Mesenchymal stem cell (in vitro differentiated cells and primary cell): Measurements from ENCODE around the gene CTSK.

Experiments
- DNase-seq: peaks from one replicate; pipeline ENCODE4 v3.0.0-alpha.2; 2013
- H2AFZ ChIP-seq: one replicate; pipeline ENCODE4 v1.6.1; 2013; ENCODE audit warnings: low read depth, mild to moderate bottlenecking, control low read depth, inconsistent platforms, low read length, moderate library complexity
- H2AK5ac ChIP-seq: 2 replicates; pipeline ENCODE4 v1.6.1; 2013; ENCODE audit warnings: low read length, moderate library complexity, mild to moderate bottlenecking, inconsistent platforms; ENCODE audit not compliant: severe bottlenecking
- H2BK120ac ChIP-seq: one replicate; pipeline ENCODE4 v1.6.1; 2013; ENCODE audit warnings: low read depth, mild to moderate bottlenecking, inconsistent platforms, low read length, moderate library complexity
- H2BK12ac ChIP-seq, 2 experiments: one replicate each; pipeline ENCODE4 v1.6.1; 2013; ENCODE audit warnings: inconsistent platforms in 2 of 2, low read length in 2 of 2, mild to moderate bottlenecking in 2 of 2, moderate library complexity in 2 of 2, control low read depth in 1 of 2
- H2BK15ac ChIP-seq: one replicate; pipeline ENCODE4 v1.6.1; 2013; ENCODE audit warnings: mild to moderate bottlenecking, low read depth, inconsistent platforms; ENCODE audit not compliant: poor library complexity, severe bottlenecking
- H2BK5ac ChIP-seq: 2 replicates; pipeline ENCODE4 v1.6.1; 2013; ENCODE audit warnings: low read depth, mild to moderate bottlenecking, low read length, control low read depth, inconsistent platforms; ENCODE audit not compliant: poor library complexity, severe bottlenecking
- H3K14ac ChIP-seq, 2 experiments: one replicate each; pipeline ENCODE4 v1.6.1; 2013; ENCODE audit warnings: inconsistent platforms in 2 of 2, low read length in 2 of 2, control low read depth in 1 of 2, mild to moderate bottlenecking in 1 of 2, moderate library complexity in 1 of 2
- H3K18ac ChIP-seq, 2 experiments: one replicate each; pipeline ENCODE4 v1.6.1; 2013; ENCODE audit warnings: inconsistent platforms in 2 of 2, low read length in 2 of 2, control low read depth in 1 of 2, low read depth in 1 of 2, mild to moderate bottlenecking in 1 of 2
- H3K23ac ChIP-seq, 2 experiments: one replicate each; pipeline ENCODE4 v1.6.1; 2013; ENCODE audit warnings: inconsistent platforms in 2 of 2, low read length in 2 of 2, mild to moderate bottlenecking in 2 of 2, moderate library complexity in 2 of 2, control low read depth in 1 of 2
- H3K27ac ChIP-seq: 2 replicates; pipeline ENCODE4 v1.5.1; 2013; ENCODE audit warnings: mild to moderate bottlenecking, moderate library complexity, low read length, control low read depth, inconsistent platforms; ENCODE audit not compliant: poor library complexity, severe bottlenecking
- H3K27me3 ChIP-seq, 2 experiments: 2 replicates each; pipeline versions ENCODE4 v1.6.1 to v1.7.0; 2013; ENCODE audit warnings: low read length in 2 of 2, mild to moderate bottlenecking in 2 of 2, moderate library complexity in 2 of 2, control low read depth in 1 of 2, inconsistent platforms in 1 of 2; ENCODE audit not compliant: control insufficient read depth in 1 of 2, insufficient read depth in 1 of 2
- H3K36me3 ChIP-seq, 2 experiments: 2 replicates each; pipeline versions ENCODE4 v1.6.1 to v1.7.0; 2013; ENCODE audit warnings: low read length in 2 of 2, control low read depth in 1 of 2, inconsistent platforms in 1 of 2, low read depth in 1 of 2, mild to moderate bottlenecking in 1 of 2; ENCODE audit not compliant: insufficient read depth in 2 of 2, control insufficient read depth in 1 of 2
- H3K4ac ChIP-seq, 2 experiments: one replicate each; pipeline ENCODE4 v1.6.1; 2013; ENCODE audit warnings: inconsistent platforms in 2 of 2, low read length in 2 of 2, mild to moderate bottlenecking in 2 of 2, moderate library complexity in 2 of 2, control low read depth in 1 of 2, low read depth in 1 of 2
- H3K4me1 ChIP-seq: 2 replicates; pipeline ENCODE4 v1.6.1; 2013; ENCODE audit warnings: low read depth, low read length, control low read depth; ENCODE audit not compliant: control insufficient read depth, insufficient read depth
- H3K4me2 ChIP-seq: 2 replicates; pipeline ENCODE4 v1.6.1; 2013; ENCODE audit warnings: low read length, mild to moderate bottlenecking, inconsistent platforms; ENCODE audit not compliant: poor library complexity, severe bottlenecking
- H3K4me3 ChIP-seq, 2 experiments: 2 replicates each; pipeline versions ENCODE4 v1.5.1 to v1.7.0; 2013; ENCODE audit warnings: low read length in 2 of 2, mild to moderate bottlenecking in 2 of 2, control low read depth in 1 of 2, low read depth in 1 of 2; ENCODE audit not compliant: insufficient read depth in 1 of 2
- H3K79me1 ChIP-seq: replicated peaks from 2 replicates; pipeline ENCODE4 v1.6.1; 2013; ENCODE audit warnings: mild to moderate bottlenecking, control low read depth, low read length, inconsistent platforms; ENCODE audit not compliant: poor library complexity, severe bottlenecking
- H3K9ac ChIP-seq: 2 replicates; pipeline ENCODE4 v1.7.0; 2013; ENCODE audit warnings: mild to moderate bottlenecking, low read length, moderate library complexity
- H3K9me3 ChIP-seq: 2 replicates; pipeline ENCODE4 v1.7.0; 2013; ENCODE audit warnings: mild to moderate bottlenecking, low read length; ENCODE audit not compliant: control insufficient read depth
- H4K8ac ChIP-seq: one replicate; pipeline ENCODE4 v1.6.1; 2013; ENCODE audit warnings: inconsistent platforms, mild to moderate bottlenecking, low read length, moderate library complexity
- H4K91ac ChIP-seq: one replicate; pipeline ENCODE4 v1.6.1; 2013; ENCODE audit warnings: mild to moderate bottlenecking, low read length, inconsistent platforms
- WGBS: methylation state at CpG from one replicate; pipeline ENCODE4 v1.1.7; 2013; ENCODE audit warnings: mixed read lengths; 5-methylcytosine and 5-hydroxymethylcytosine counted together

The CTSK gene

DNA sequence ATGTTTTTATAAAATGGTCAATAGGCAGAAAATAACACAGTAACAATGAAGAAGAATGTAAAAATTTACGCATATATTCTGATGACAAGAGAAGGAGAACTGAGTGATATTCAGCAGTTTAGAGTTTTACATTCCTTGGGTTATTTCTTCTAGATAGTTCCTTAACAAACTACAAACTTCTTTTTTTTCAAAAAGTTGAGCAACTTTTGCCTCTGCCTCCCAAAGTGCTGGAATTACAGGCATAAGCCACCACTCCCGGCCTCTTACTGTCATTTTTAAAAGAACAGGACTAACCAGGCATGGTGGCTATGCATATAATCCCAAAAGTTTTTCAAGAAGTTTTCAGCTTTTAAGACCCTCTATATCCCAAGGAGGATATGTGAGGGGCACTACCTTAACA, 35.4 kb upstream of the CTSK start:
- Histone ChIP-seq H3K18ac (no peak overlapping the region), H2BK12ac (no peak overlapping the region), H2BK120ac (no peak overlapping the region), H2BK5ac (no peak overlapping the region), H4K91ac (no peak overlapping the region), H3K14ac (no peak overlapping the region), H2BK15ac (no peak overlapping the region), H3K9me3 (no peaks in the 10 kb centered on the region), H3K4me2 (no peak overlapping the region), H3K4me3 (no peak overlapping the region), H3K4me1 (no peaks in the 10 kb centered on the region), H3K23ac (no peak overlapping the region), H3K9ac (no peak overlapping the region), H2AK5ac (no peak overlapping the region), H3K79me1 (peaks cover 12% of the 10 kb centered on the region), H3K27ac (no peak overlapping the region), H2AFZ (no peak overlapping the region), H3K36me3 (peaks cover 4 to 74% of the 10 kb centered on the region in 2 experiments), H4K8ac (no peak overlapping the region), H3K27me3 (no peaks in the 10 kb centered on the region), H3K4ac (no peak overlapping the region)
- DNase-seq: no peak
- WGBS: 94% methylated on average over 1 of the region's 2 CpGs

DNA sequence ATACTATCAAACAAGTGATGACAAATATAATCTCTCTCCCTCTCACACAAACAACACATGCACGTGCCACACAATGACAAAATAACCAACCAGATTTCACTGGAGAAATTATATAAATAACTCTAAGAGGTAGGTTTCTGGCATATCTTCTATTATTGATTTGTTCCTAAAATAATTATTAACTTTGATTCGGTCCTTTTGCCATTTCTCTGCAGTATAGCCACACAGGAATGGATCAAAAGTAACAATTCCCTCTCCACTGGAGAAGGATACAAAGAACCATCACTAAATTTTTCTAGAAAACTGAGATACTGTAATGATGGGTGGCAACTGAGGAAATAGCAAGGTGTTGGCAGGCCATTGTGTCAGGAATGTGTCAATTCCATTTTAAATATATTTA, 34.9 kb upstream of the CTSK start:
- peaks cover 9% of the 10 kb centered on the region for H3K79me1 ChIP-seq
- no peak overlapping the region for H3K14ac ChIP-seq

DNA sequence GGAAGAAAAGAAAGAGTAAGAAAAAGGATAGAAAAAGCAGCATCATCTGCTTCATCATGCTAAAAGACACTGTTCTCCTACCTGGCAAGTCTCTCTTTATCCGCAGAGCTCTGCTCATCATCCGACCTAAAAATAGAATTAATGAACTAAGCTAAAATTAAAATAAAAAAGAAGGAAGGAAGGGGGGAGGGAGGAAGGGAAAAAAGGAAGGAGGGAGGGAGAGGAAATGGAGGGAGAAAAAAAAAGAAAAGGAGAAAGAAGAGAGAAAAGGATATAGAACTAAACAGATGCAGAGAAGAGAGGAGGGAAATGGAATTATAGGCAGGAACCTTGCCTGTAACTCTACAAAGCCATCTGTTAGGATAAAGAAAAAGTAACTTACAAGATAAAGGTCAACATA, 34.3 kb upstream of the CTSK start:
- no peak overlapping the region for H2AK5ac ChIP-seq
- H2AFZ ChIP-seq: no peak overlapping the region
- no peaks in the 10 kb centered on the region for H3K9me3 ChIP-seq
- no CpG with 5 or more reads among the region's 2 CpGs for WGBS
- no peak overlapping the region for H2BK5ac ChIP-seq
- H3K36me3 ChIP-seq: peaks cover 2 to 83% of the 10 kb centered on the region in 2 experiments
- no peak overlapping the region for H3K4ac ChIP-seq
- H3K4me2 ChIP-seq: no peak overlapping the region
- H2BK15ac ChIP-seq: no peak overlapping the region
- peaks cover 9% of the 10 kb centered on the region for H3K79me1 ChIP-seq
- H2BK12ac ChIP-seq: no peak overlapping the region
- no peak overlapping the region for H3K14ac ChIP-seq
- no peak overlapping the region for H4K91ac ChIP-seq
- H3K4me1 ChIP-seq: no peaks in the 10 kb centered on the region
- no peak overlapping the region for H3K18ac ChIP-seq
- H3K9ac ChIP-seq: no peak overlapping the region
- DNase-seq: no peak
- H3K27me3 ChIP-seq: no peaks in the 10 kb centered on the region
- H3K23ac ChIP-seq: no peak overlapping the region
- no peak overlapping the region for H3K4me3 ChIP-seq
- no peak overlapping the region for H4K8ac ChIP-seq
- H3K27ac ChIP-seq: no peak overlapping the region
- H2BK120ac ChIP-seq: no peak overlapping the region

More for the DNA sequence above, 34.9 kb upstream of the CTSK start:
- Histone ChIP-seq H4K91ac (no peak overlapping the region), H2BK12ac (no peak overlapping the region), H3K4me1 (no peaks in the 10 kb centered on the region), H3K4me2 (no peak overlapping the region), H3K9me3 (no peaks in the 10 kb centered on the region), H4K8ac (no peak overlapping the region), H3K18ac (no peak overlapping the region), H2BK5ac (no peak overlapping the region), H3K4me3 (no peak overlapping the region), H3K27me3 (no peaks in the 10 kb centered on the region), H3K23ac (no peak overlapping the region), H3K9ac (no peak overlapping the region), H2AFZ (no peak overlapping the region), H3K36me3 (peaks cover 2 to 77% of the 10 kb centered on the region in 2 experiments), H2BK120ac (no peak overlapping the region), H3K4ac (no peak overlapping the region), H3K27ac (no peak overlapping the region), H2BK15ac (no peak overlapping the region), H2AK5ac (no peak overlapping the region)
- 80% methylated on average over 1 of the region's 2 CpGs for WGBS
- DNase-seq: no peak

DNA sequence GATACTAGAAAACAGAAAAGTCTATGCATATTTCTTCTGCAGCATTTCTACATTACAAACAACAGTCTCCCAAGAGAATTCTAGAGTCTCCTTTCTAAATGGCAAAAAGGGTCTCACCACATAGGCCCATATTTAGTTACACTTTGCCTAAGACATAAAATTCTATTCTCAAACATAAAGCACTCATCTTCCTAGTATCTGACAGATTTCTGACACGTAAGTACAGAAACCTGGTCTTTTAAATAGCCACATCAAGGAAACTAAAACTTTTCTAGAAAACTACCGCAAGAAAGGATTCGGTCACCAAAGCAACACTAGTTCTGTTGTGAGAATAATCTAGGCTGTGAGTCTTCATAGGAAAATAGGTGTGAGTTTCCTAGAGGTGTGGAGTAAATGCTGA, 33.6 kb upstream of the CTSK start:
- H3K14ac ChIP-seq: no peak overlapping the region
- no peak overlapping the region for H2AFZ ChIP-seq
- no peak for DNase-seq

More for the DNA sequence above, 33.6 kb upstream of the CTSK start:
- H3K27me3 ChIP-seq: no peaks in the 10 kb centered on the region
- H2BK120ac ChIP-seq: no peak overlapping the region
- no peak overlapping the region for H2BK15ac ChIP-seq
- peaks cover 6% of the 10 kb centered on the region for H3K79me1 ChIP-seq
- H3K27ac ChIP-seq: no peak overlapping the region
- no peak overlapping the region for H3K4ac ChIP-seq
- H3K9ac ChIP-seq: no peak overlapping the region
- no peak overlapping the region for H3K18ac ChIP-seq
- H2AK5ac ChIP-seq: no peak overlapping the region
- no peak overlapping the region for H3K4me2 ChIP-seq
- H3K36me3 ChIP-seq: peaks cover 2 to 89% of the 10 kb centered on the region in 2 experiments
- H2BK12ac ChIP-seq: no peak overlapping the region
- WGBS: 98% methylated on average over 3 of the region's 3 CpGs
- no peak overlapping the region for H3K23ac ChIP-seq
- no peak overlapping the region for H4K8ac ChIP-seq
- no peaks in the 10 kb centered on the region for H3K9me3 ChIP-seq
- no peak overlapping the region for H2BK5ac ChIP-seq
- no peak overlapping the region for H3K4me3 ChIP-seq
- no peak overlapping the region for H4K91ac ChIP-seq
- peaks cover 2% of the 10 kb centered on the region for H3K4me1 ChIP-seq
